GM23338 (cell line): ENCODE measurements around the gene TFPT. TPM values are rescaled to one million over a fixed set of nuclear protein-coding genes. Genes with fewer than 3 reads are reported as not detected.

Source experiments
- ATAC-seq: fragments of 200-7000 bp; cut with Tn5 transposase; 3 replicates; pipeline ENCODE4 v1.9.1; 2020
- DNase-seq: peaks from one replicate; pipeline ENCODE4 v3.0.0-alpha.2; 2015; ENCODE audit warnings: low spot score
- H2AFZ ChIP-seq: fragments of 200-600 bp; sonication (generic); 2 replicates; pipeline ENCODE4 v1.8.0; 2016; ENCODE audit warnings: antibody characterized with exemption, mild to moderate bottlenecking, moderate library complexity
- H3F3A ChIP-seq: fragments of 200-600 bp; sonication (generic); replicated peaks from 2 replicates; pipeline ENCODE4 v1.8.0; 2017; ENCODE audit warnings: antibody characterized with exemption, mixed run types, low read depth
- H3K27ac ChIP-seq: fragments of 200-600 bp; sonication (generic); 2 replicates; pipeline ENCODE4 v1.6.1; 2016; ENCODE audit warnings: low read depth
- H3K27me3 ChIP-seq: fragments of 200-600 bp; sonication (generic); 2 replicates; pipeline ENCODE4 v1.8.0; 2016; ENCODE audit warnings: mild to moderate bottlenecking, mixed run types, moderate library complexity; ENCODE audit not compliant: insufficient read depth
- H3K36me3 ChIP-seq: fragments of 200-600 bp; sonication (generic); 2 replicates; pipeline ENCODE4 v1.8.0; 2016; ENCODE audit warnings: mild to moderate bottlenecking; ENCODE audit not compliant: insufficient read depth
- H3K4me1 ChIP-seq: fragments of 200-600 bp; sonication (generic); 2 replicates; pipeline ENCODE4 v1.8.0; 2016; ENCODE audit warnings: mild to moderate bottlenecking, moderate library complexity; ENCODE audit not compliant: insufficient read depth
- H3K4me2 ChIP-seq: fragments of 200-600 bp; sonication (generic); 2 replicates; pipeline ENCODE4 v1.7.1; 2017; ENCODE audit warnings: mixed run types
- H3K4me3 ChIP-seq: fragments of 200-600 bp; sonication (generic); 2 replicates; pipeline ENCODE4 v1.6.1; 2016; ENCODE audit warnings: mixed run types
- H3K79me2 ChIP-seq: fragments of 200-600 bp; sonication (generic); replicated peaks from 2 replicates; pipeline ENCODE4 v1.8.0; 2017; ENCODE audit warnings: mild to moderate bottlenecking; ENCODE audit not compliant: insufficient read depth
- H3K9me2 ChIP-seq: fragments of 200-600 bp; sonication (generic); 2 replicates; pipeline ENCODE4 v1.8.0; 2017; ENCODE audit not compliant: insufficient read depth
- H4K20me1 ChIP-seq: fragments of 200-600 bp; sonication (generic); replicated peaks from 2 replicates; pipeline ENCODE4 v1.8.0; 2017; ENCODE audit warnings: mild to moderate bottlenecking; ENCODE audit not compliant: insufficient read depth
- H3K27ac Mint-ChIP-seq: 2 replicates; pipeline ENCODE4 v1.8.0; 2020; ENCODE audit warnings: inconsistent platforms, mild to moderate bottlenecking, moderate library complexity, mixed read lengths
- H3K27me3 Mint-ChIP-seq: 3 replicates; pipeline ENCODE4 v1.8.0; 2022; ENCODE audit warnings: low read depth, mild to moderate bottlenecking, moderate library complexity, mixed read lengths, inconsistent platforms; ENCODE audit not compliant: insufficient read depth, poor library complexity
- H3K36me3 Mint-ChIP-seq: 3 replicates; pipeline ENCODE4 v1.8.0; 2021; ENCODE audit warnings: low read depth, mild to moderate bottlenecking, inconsistent platforms, moderate library complexity, mixed read lengths
- H3K4me1 Mint-ChIP-seq: 3 replicates; pipeline ENCODE4 v1.8.0; 2020; ENCODE audit warnings: mild to moderate bottlenecking, inconsistent platforms, mixed read lengths
- H3K4me3 Mint-ChIP-seq: 3 replicates; pipeline ENCODE4 v1.8.0; 2021; ENCODE audit warnings: moderate library complexity, mild to moderate bottlenecking, inconsistent platforms, mixed read lengths
- H3K9me3 Mint-ChIP-seq: 3 replicates; pipeline ENCODE4 v1.8.0; 2020; ENCODE audit warnings: moderate library complexity, mild to moderate bottlenecking, inconsistent platforms, mixed read lengths
- CTCF ChIP-seq, 2 experiments: fragments of 200-600 bp in 1 of 2; sonication (generic) in 1 of 2; conservative IDR thresholded peaks; 2 replicates each; pipeline versions ENCODE4 v1.5.1 to v1.6.1; 2016 to 2017; ENCODE audit warnings: antibody characterized with exemption in 2 of 2, low read depth in 2 of 2, mild to moderate bottlenecking in 2 of 2, moderate library complexity in 1 of 2
- ETS1 ChIP-seq: IDR thresholded peaks from 2 replicates; pipeline ENCODE4 v1.6.1; 2016; ENCODE audit warnings: antibody characterized with exemption
- EZH2phosphoT487 ChIP-seq: fragments of 200-600 bp; sonication (generic); IDR thresholded peaks from one replicate; pipeline ENCODE4 v1.8.1; 2018; ENCODE audit warnings: antibody characterized with exemption; ENCODE audit not compliant: unreplicated experiment
- JUNB ChIP-seq: IDR thresholded peaks from one replicate; pipeline ENCODE4 v1.6.1; 2016; ENCODE audit warnings: antibody characterized with exemption; ENCODE audit not compliant: unreplicated experiment
- NANOG ChIP-seq: IDR thresholded peaks from 2 replicates; pipeline ENCODE4 v1.6.1; 2016; ENCODE audit warnings: antibody characterized with exemption, borderline replicate concordance
- POLR2AphosphoS5 ChIP-seq: IDR thresholded peaks from 2 replicates; pipeline ENCODE4 v1.6.1; 2016; ENCODE audit warnings: antibody characterized with exemption, low read depth
- STAT1 ChIP-seq: IDR thresholded peaks from one replicate; pipeline ENCODE4 v1.6.1; 2016; ENCODE audit warnings: antibody characterized with exemption; ENCODE audit not compliant: unreplicated experiment
- ZNF114 ChIP-seq: fragments of 250-450 bp; sonication (Bioruptor Pico); IDR thresholded peaks from 2 replicates; pipeline ENCODE4 v1.5.0; 2020; ENCODE audit warnings: mild to moderate bottlenecking, moderate library complexity
- ZNF331 ChIP-seq: fragments of 250-450 bp; sonication (Bioruptor Pico); IDR thresholded peaks from 2 replicates; pipeline ENCODE4 v1.5.0; 2020; ENCODE audit warnings: low read depth, mild to moderate bottlenecking, moderate library complexity
- ZNF462 ChIP-seq: fragments of 250-450 bp; sonication (Bioruptor Pico); IDR thresholded peaks from 2 replicates; pipeline ENCODE4 v1.5.0; 2020; ENCODE audit warnings: mild to moderate bottlenecking, moderate library complexity
- polyA plus RNA-seq: library from polyadenylated mRNA; unstranded; fragments of >200 nt; fragmentation: Nextera tagmentation; extraction: Ambion mirVana; gene quantifications from 2 replicates; pipeline ENCODE4 v1.2.1, GENCODE V29; 2016
- total RNA-seq: library from RNA; depleted of rRNA; stranded (reverse); fragments of >200 nt; shearing (Covaris generic); gene quantifications from 2 replicates; pipeline ENCODE4 v1.2.3, GENCODE V29; 2014

TFPT gene
- total and polyA plus RNA-seq, 2 experiments from 2014 or later = 12.0 to 18.3 TPM

- H3K79me2 ChIP-seq = peaks cover 9% of the 10 kb centered on the region; the same call in 1 of the 2 replicates
- H4K20me1 ChIP-seq = peaks cover 2% of the 10 kb centered on the region; the same call in 1 of the 2 replicates
- Mint-ChIP-seq H3K9me3 (peaks cover 2% of the 10 kb centered on the region; the same call in 2 of the 3 replicates), H3K27me3 (peaks cover 46% of the 10 kb centered on the region), H3K36me3 (peaks cover 23% of the 10 kb centered on the region), H3K4me1 (peaks cover 39% of the 10 kb centered on the region), H3K4me3 (peak overlapping the region; percentile 95), H3K27ac (peak overlapping the region; percentile 94)
- H3K4me1 ChIP-seq = peaks cover 8% of the 10 kb centered on the region; the same call in 1 of the 2 replicates
- H3K4me3 ChIP-seq = peak overlapping the region; percentile 63
- DNase-seq (peak; percentile 16), ATAC-seq (no peak)
- H2AFZ ChIP-seq = no peak overlapping the region
- H3K27ac ChIP-seq = no peak overlapping the region
- H3K27me3 ChIP-seq = peaks cover 7% of the 10 kb centered on the region; the same call in 1 of the 2 replicates
- H3F3A ChIP-seq = peaks cover 32% of the 10 kb centered on the region
- peak overlapping the region; percentile 79 for H3K4me2 ChIP-seq
- no peaks in the 10 kb centered on the region for H3K9me2 ChIP-seq
- TF ChIP-seq NANOG (no peak), CTCF (conservative IDR thresholded peaks at IDR 0.05; ENCODE audit: low read depth in 2 of 2) (no peak), ZNF114 (CRISPR knock-in tag) (no peak), ZNF331 (CRISPR knock-in tag) (no peak), ETS1 (no peak)
- H3K36me3 ChIP-seq = peaks cover 6% of the 10 kb centered on the region; the same call in 1 of the 2 replicates
Observed at GRCh38 chr19:54160854-54161253, 45.4 kb upstream of the TFPT start.

GRCh38 chr19:54160182-54160811, 44.8 kb upstream of the TFPT start:
- Histone ChIP-seq H3K27me3 (peaks cover 7% of the 10 kb centered on the region; the same call in 1 of the 2 replicates), H2AFZ (peak overlapping the region; percentile 2; the same call in 1 of the 2 replicates), H3K4me3 (peak overlapping the region; percentile 63), H3F3A (peaks cover 31% of the 10 kb centered on the region), H3K79me2 (peaks cover 9% of the 10 kb centered on the region; the same call in 1 of the 2 replicates), H3K27ac (peak overlapping the region; percentile 67), H4K20me1 (peaks cover 6% of the 10 kb centered on the region; the same call in 1 of the 2 replicates), H3K36me3 (peaks cover 6% of the 10 kb centered on the region; the same call in 1 of the 2 replicates), H3K4me2 (peak overlapping the region; percentile 79), H3K4me1 (peaks cover 8% of the 10 kb centered on the region; the same call in 1 of the 2 replicates), H3K9me2 (no peaks in the 10 kb centered on the region)
- Mint-ChIP-seq H3K4me3 (peak overlapping the region; percentile 95), H3K27me3 (peaks cover 45% of the 10 kb centered on the region), H3K27ac (peak overlapping the region; percentile 94), H3K4me1 (peaks cover 39% of the 10 kb centered on the region), H3K9me3 (peaks cover 2% of the 10 kb centered on the region; the same call in 2 of the 3 replicates), H3K36me3 (peaks cover 26% of the 10 kb centered on the region)
- DNase-seq (peak; percentile 55), ATAC-seq (peak; percentile 0)
- TF ChIP-seq ZNF331 (CRISPR knock-in tag) = no peak
- no peak for TF ChIP-seq EZH2phosphoT487
- TF ChIP-seq POLR2AphosphoS5 = no peak
- no peak for TF ChIP-seq STAT1
- TF ChIP-seq JUNB = no peak
- no peak for TF ChIP-seq ETS1
- no peak for TF ChIP-seq ZNF462 (CRISPR knock-in tag)
